Tibial nerve (tissue), 4 donors: ENCODE results near the gene ARHGEF16. TPM values are rescaled to one million over a fixed set of nuclear protein-coding genes. Genes with fewer than 3 reads are reported as not detected.

Experiments used
- DNase-seq, 2 donors: peaks; one replicate each; pipeline ENCODE4 v3.0.0-alpha.2; 2019; ENCODE audit warnings: low spot score in 2 of 2
- H3K27ac ChIP-seq, 4 donors: fragments of 200-600 bp; sonication (generic) in 3 of 4; one replicate each; pipeline ENCODE4 v1.5.1; 2017 to 2019; ENCODE audit warnings: mild to moderate bottlenecking in 1 of 4
- H3K27me3 ChIP-seq, 2 donors: fragments of 200-600 bp; sonication (generic) in 1 of 2; one replicate each; pipeline versions ENCODE4 v1.5.1 to v1.6.0; 2017 to 2019
- H3K36me3 ChIP-seq, 3 donors: fragments of 200-600 bp; sonication (generic); one replicate each; pipeline ENCODE4 v1.5.1; 2018 to 2019
- H3K4me1 ChIP-seq, 4 donors: fragments of 200-600 bp; sonication (generic) in 3 of 4; one replicate each; pipeline ENCODE4 v1.5.1; 2017 to 2019
- H3K4me3 ChIP-seq, 4 donors: fragments of 200-600 bp; sonication (generic) in 3 of 4; one replicate each; pipeline ENCODE4 v1.5.1; 2017 to 2019; ENCODE audit warnings: mild to moderate bottlenecking in 1 of 4, moderate library complexity in 1 of 4
- H3K9me3 ChIP-seq, 4 donors: fragments of 200-600 bp; sonication (generic) in 3 of 4; one replicate each; pipeline ENCODE4 v1.5.1; 2017 to 2019
- CTCF ChIP-seq, 5 experiments: fragments of 200-600 bp in 3 of 5; fragments of 450-650 bp in 2 of 5; sonication (generic) in 3 of 5; IDR thresholded peaks; one replicate each; pipeline ENCODE4 v1.5.1; 2016 to 2019; ENCODE audit warnings: antibody characterized with exemption in 5 of 5, mild to moderate bottlenecking in 3 of 5, moderate library complexity in 2 of 5
- EP300 ChIP-seq, 2 donors: sonication (generic); formaldehyde crosslinking; IDR thresholded peaks; one replicate each; pipeline ENCODE4 v1.6.1; 2017; ENCODE audit warnings: antibody characterized with exemption in 2 of 2, mild to moderate bottlenecking in 1 of 2
- POLR2A ChIP-seq, 2 donors: fragments of 450-650 bp; IDR thresholded peaks; one replicate each; pipeline ENCODE4 v1.6.1; 2017; ENCODE audit warnings: antibody characterized with exemption in 2 of 2, mild to moderate bottlenecking in 2 of 2, moderate library complexity in 2 of 2
- WGBS, 2 donors: methylation state at CpG; one replicate each; pipeline ENCODE4 v1.1.5; 2018; 5-methylcytosine and 5-hydroxymethylcytosine counted together
- total RNA-seq, 4 donors: library from RNA; depleted of rRNA; stranded (reverse); fragments of >200 nt; gene quantifications; one replicate each; pipeline ENCODE4 v1.1.0, GENCODE V29; 2016

ARHGEF16 gene
- total RNA-seq, 4 donors from 2014 or later, result 10.0 to 19.2 (median 17.1) TPM

- H3K4me1 ChIP-seq, result peaks cover 0 to 30% (median 7%) of the 10 kb centered on the region in 4 donors
- no peak overlapping the region for H3K4me3 ChIP-seq
- H3K36me3 ChIP-seq, result peaks cover 0 to 7% (median 0%) of the 10 kb centered on the region in 3 donors
- H3K27ac ChIP-seq, result no peak overlapping the region
- H3K27me3 ChIP-seq, result peaks cover 0 to 6% of the 10 kb centered on the region in 2 donors
- DNase-seq, result no peak
- TF ChIP-seq POLR2A (IDR thresholded peaks at IDR 0.05) (no peak), CTCF (IDR thresholded peaks at IDR 0.05) (no peak), EP300 (IDR thresholded peaks at IDR 0.05) (no peak)
- H3K9me3 ChIP-seq, result no peaks in the 10 kb centered on the region
- 81 to 85% methylated on average over 4 to 12 of the region's 12 CpGs for WGBS, 2 donors
Measured at GRCh38 chr1:3527774-3528173, 73.3 kb downstream of the ARHGEF16 start.

GRCh38 chr1:3529099-3529729 lies 74.7 kb downstream of the ARHGEF16 start:
- Histone ChIP-seq H3K9me3 (no peaks in the 10 kb centered on the region), H3K27me3 (peaks cover 0 to 6% of the 10 kb centered on the region in 2 donors), H3K27ac (no peak overlapping the region), H3K4me1 (peaks cover 0 to 30% (median 7%) of the 10 kb centered on the region in 4 donors), H3K36me3 (peaks cover 0 to 2% (median 0%) of the 10 kb centered on the region in 3 donors), H3K4me3 (peak overlapping the region in 1 of 4 donors; percentile 79)
- WGBS, 2 donors, result 67% methylated on average over 7 to 15 of the region's 17 CpGs
- no peak for TF ChIP-seq EP300 (IDR thresholded peaks at IDR 0.05)
- TF ChIP-seq POLR2A (IDR thresholded peaks at IDR 0.05), result no peak
- TF ChIP-seq CTCF (IDR thresholded peaks at IDR 0.05), result no peak
- no peak for DNase-seq

GRCh38 chr1:3530086-3530925 lies 75.8 kb downstream of the ARHGEF16 start:
- Histone ChIP-seq H3K27ac (peak overlapping the region in 3 of 4 donors; percentile 54 to 86 (median 77)), H3K9me3 (no peaks in the 10 kb centered on the region), H3K36me3 (no peaks in the 10 kb centered on the region), H3K27me3 (peaks cover 0 to 6% of the 10 kb centered on the region in 2 donors), H3K4me3 (peak overlapping the region; percentile 33 to 79 (median 52)), H3K4me1 (peaks cover 0 to 30% (median 7%) of the 10 kb centered on the region in 4 donors)
- WGBS, 2 donors, result 26 to 38% methylated on average over 21 to 28 of the region's 32 CpGs
- no peak for TF ChIP-seq POLR2A (IDR thresholded peaks at IDR 0.05)
- TF ChIP-seq CTCF (IDR thresholded peaks at IDR 0.05), result peak in 1 of 5 experiments; percentile 16
- DNase-seq, result no peak

Other genes with a start within 250 kb of the ARHGEF16 start
- 10 to 100 TPM; 25.3 to 63.3 (median 42.8) TPM for gene MEGF6, start 156.8 kb downstream of the ARHGEF16 start, total RNA-seq
- gene TPRG1L, start 170.3 kb downstream of the ARHGEF16 start, total RNA-seq, result 10 to 100 TPM; 26.7 to 39.8 (median 34.7) TPM
- gene WRAP73, start 195.4 kb downstream of the ARHGEF16 start, total RNA-seq, result 10 to 100 TPM; 11.1 to 17.1 (median 12.9) TPM
- under 1 TPM in 1 of 4 donors, not detected in 3; 0.30 TPM for gene TP73, start 197.9 kb downstream of the ARHGEF16 start, total RNA-seq